Endothelial cell of umbilical vein (primary cell): ENCODE results near the gene EDEM2. TPM values are rescaled to one million over a fixed set of nuclear protein-coding genes. Genes with fewer than 3 reads are reported as not detected.

Experiments used
- BruUV-seq: library from RNA; stranded (reverse); fragments of 400-500 nt; replicated peaks from 2 replicates; lab custom pipeline; 2021; lab: Mats Ljungman, UMichigan
- CTCF ChIA-PET: fragments of 300-600, 350-600 bp; sonication (Branson Sonifier 250); formaldehyde crosslinking; loops from one replicate; lab custom pipeline; 2021; ENCODE audit warnings: antibody characterized with exemption, inconsistent platforms; lab: Charles Lee
- POLR2A ChIA-PET: fragments of 300-600, 350-600 bp; sonication (Branson Sonifier 250); formaldehyde crosslinking; loops from one replicate; lab custom pipeline; 2021; ENCODE audit warnings: antibody characterized with exemption, inconsistent platforms; lab: Charles Lee
- DNase-seq: peaks from one replicate; pipeline ENCODE4 v3.0.0-alpha.2; 2011; ENCODE audit warnings: low read depth, low spot score
- FAIRE-seq: peaks from 2 replicates; lab custom pipeline; 2011; peaks lifted over from hg19 to GRCh38; lab: Jason Lieb, UNC
- H2AFZ ChIP-seq: 2 replicates; pipeline ENCODE4 v1.6.0; 2012; ENCODE audit warnings: low read depth, low read length, control low read depth, inconsistent platforms
- H3K27ac ChIP-seq: 2 replicates; pipeline ENCODE4 v1.5.1; 2011; ENCODE audit warnings: low read depth, mild to moderate bottlenecking, control low read depth, low read length, moderate library complexity; ENCODE audit not compliant: insufficient read depth
- H3K27me3 ChIP-seq, 2 experiments: 2 replicates each; pipeline versions ENCODE4 v1.6.0 to v1.6.1; 2011; ENCODE audit warnings: low read length in 2 of 2, mixed read lengths in 1 of 2; ENCODE audit not compliant: control insufficient read depth in 2 of 2, insufficient read depth in 2 of 2
- H3K36me3 ChIP-seq, 2 experiments: 2 replicates in 1 of 2; 3 replicates in 1 of 2; pipeline ENCODE4 v1.5.1; 2011; ENCODE audit warnings: low read length in 2 of 2, mild to moderate bottlenecking in 1 of 2, moderate library complexity in 1 of 2; ENCODE audit not compliant: control insufficient read depth in 2 of 2, insufficient read depth in 2 of 2; ENCODE audit errors: extremely low read depth in 1 of 2
- H3K4me1 ChIP-seq: 3 replicates; pipeline ENCODE4 v1.5.1; 2011; ENCODE audit warnings: mild to moderate bottlenecking, low read length; ENCODE audit not compliant: control insufficient read depth, insufficient read depth; ENCODE audit errors: extremely low read depth
- H3K4me2 ChIP-seq: 2 replicates; pipeline ENCODE4 v1.6.1; 2011; ENCODE audit warnings: low read length, control low read depth, mixed read lengths; ENCODE audit not compliant: insufficient read depth
- H3K4me3 ChIP-seq, 3 experiments: fragments of 200-600 bp in 1 of 3; sonication (generic), shearing (Covaris generic) in 1 of 3; replicated peaks in 1 of 3; 2 replicates each; pipeline ENCODE4 v1.5.1; 2011 to 2016; ENCODE audit warnings: control low read depth in 3 of 3, low read length in 3 of 3, mild to moderate bottlenecking in 2 of 3, inconsistent platforms in 1 of 3, low read depth in 1 of 3, moderate library complexity in 1 of 3; ENCODE audit not compliant: insufficient read depth in 1 of 3
- H3K79me2 ChIP-seq: 2 replicates; pipeline ENCODE4 v1.6.0; 2012; ENCODE audit warnings: low read length, inconsistent platforms; ENCODE audit not compliant: control insufficient read depth, insufficient read depth
- H3K9ac ChIP-seq: replicated peaks from 2 replicates; pipeline ENCODE3; 2011; ENCODE audit warnings: low read length, control low read depth; ENCODE audit not compliant: insufficient read depth; ENCODE audit errors: extremely low read depth
- H3K9me1 ChIP-seq: replicated peaks from 3 replicates; pipeline ENCODE4 v1.6.0; 2011; ENCODE audit warnings: mild to moderate bottlenecking, low read length; ENCODE audit not compliant: control insufficient read depth, insufficient read depth; ENCODE audit errors: extremely low read depth
- H3K9me3 ChIP-seq: replicated peaks from 2 replicates; pipeline ENCODE4 v1.5.1; 2012; ENCODE audit warnings: low read length, inconsistent platforms; ENCODE audit not compliant: control insufficient read depth, insufficient read depth
- H4K20me1 ChIP-seq: replicated peaks from 2 replicates; pipeline ENCODE3; 2011; ENCODE audit warnings: mild to moderate bottlenecking, low read length; ENCODE audit not compliant: control insufficient read depth, insufficient read depth; ENCODE audit errors: extremely low read depth
- EZH2 ChIP-seq: IDR thresholded peaks from 2 replicates; pipeline ENCODE4 v1.6.1; 2012; ENCODE audit warnings: borderline replicate concordance, low read depth, mild to moderate bottlenecking, moderate library complexity, low read length, inconsistent platforms; ENCODE audit not compliant: severe bottlenecking
- FOS ChIP-seq: IDR thresholded peaks from 2 replicates; pipeline ENCODE4 v1.6.1; 2011; ENCODE audit warnings: mild to moderate bottlenecking, low read length, moderate library complexity, borderline replicate concordance; ENCODE audit not compliant: insufficient read depth
- GATA2 ChIP-seq: IDR thresholded peaks from 2 replicates; pipeline ENCODE4 v1.7.0; 2011; ENCODE audit warnings: low read depth, mild to moderate bottlenecking, moderate library complexity, mixed read lengths, low read length; ENCODE audit not compliant: insufficient read length, insufficient read depth
- JUN ChIP-seq: IDR thresholded peaks from 2 replicates; pipeline ENCODE4 v1.6.1; 2011; ENCODE audit warnings: borderline replicate concordance, low read depth; ENCODE audit not compliant: insufficient read length, insufficient read depth
- MYC ChIP-seq: IDR thresholded peaks from one replicate; pipeline ENCODE4 v1.6.1; 2011; ENCODE audit warnings: mild to moderate bottlenecking, low read depth, low read length
- POLR2A ChIP-seq: IDR thresholded peaks from 2 replicates; pipeline ENCODE4 v1.6.1; 2012; ENCODE audit warnings: low read depth, mild to moderate bottlenecking, control low read depth, low read length
- POLR2AphosphoS5 ChIP-seq: IDR thresholded peaks from 2 replicates; pipeline ENCODE4 v1.6.1; 2012; ENCODE audit warnings: low read depth, mild to moderate bottlenecking, control low read depth, low read length, moderate library complexity; ENCODE audit not compliant: insufficient read depth
- dilution Hi-C: fragments of 300-500 bp; cut with MboI; formaldehyde crosslinking; loops from one replicate; pipeline ENCODE4 v1.15.0; 2019; ENCODE audit warnings: low sequenced_read_pairs; ENCODE audit not compliant: extremely low pct_ligation_motif_present
- intact Hi-C: fragments of 100-400 bp; cut with micrococcal nuclease; formaldehyde crosslinking; loops from one replicate; pipeline ENCODE4 v1.10.0; 2022
- polyA plus RNA-seq, 4 experiments: library from polyadenylated mRNA; depleted of rRNA in 3 of 4; stranded (reverse) in 3 of 4; unstranded in 1 of 4; fragments of >200 nt; gene quantifications; 2 replicates each; pipeline versions ENCODE4 v1.2.1 to v1.2.3, GENCODE V29; 2011 to 2012; ENCODE audit warnings: missing spikeins in 1 of 4
- total RNA-seq: library from RNA; stranded (reverse); gene quantifications from 2 replicates; pipeline ENCODE4 v1.2.3, GENCODE V29; 2021
- TF ChIP-seq, protein P1 (sequence below), 2 donors: IDR thresholded peaks; 1 replicate in 1 of 2; 2 replicates in 1 of 2; pipeline ENCODE4 v1.5.1; 2011; ENCODE audit warnings: low read length in 2 of 2, mild to moderate bottlenecking in 2 of 2, moderate library complexity in 2 of 2, control low read depth in 1 of 2, inconsistent platforms in 1 of 2, low read depth in 1 of 2; ENCODE audit not compliant: insufficient read depth in 1 of 2; ENCODE audit errors: extremely low read depth in 1 of 2
- TF ChIP-seq, protein P2 (sequence below): IDR thresholded peaks from 2 replicates; pipeline ENCODE4 v1.6.1; 2011; ENCODE audit not compliant: insufficient read depth, insufficient read length

The EDEM2 gene
- total and polyA plus RNA-seq, 2 donors (not counting 3 experiments of a cell fraction or from before 2014, with no cell fraction given), result 29.1 to 39.5 TPM

DNA sequence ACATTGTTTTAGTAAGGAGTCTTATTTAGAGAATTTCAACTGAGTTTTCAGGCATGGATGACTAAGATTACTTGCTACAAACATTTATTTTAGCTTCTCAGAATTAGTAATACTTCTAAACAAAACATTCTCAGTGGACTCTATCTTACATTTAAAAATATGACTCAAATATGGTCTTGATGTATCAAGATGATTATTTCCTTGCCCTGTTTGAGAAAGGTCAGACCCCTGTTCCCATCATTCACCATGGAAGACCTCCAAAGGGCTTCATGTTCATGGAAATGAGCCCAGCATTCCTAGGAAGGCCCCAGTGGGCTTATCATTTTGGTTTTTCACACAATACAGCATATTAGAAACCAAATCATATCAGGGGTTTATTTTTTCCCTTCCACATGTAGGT lies 29.9 kb downstream of the EDEM2 start:
- no peak overlapping the region for H3K27ac ChIP-seq
- BruUV-seq, result no TSS peak
- no peaks in the 10 kb centered on the region for H3K9me3 ChIP-seq
- DNase-seq (no peak), FAIRE-seq (peak; percentile 33)
- H3K36me3 ChIP-seq, result peaks cover 4 to 19% of the 10 kb centered on the region in 2 experiments
- no peaks in the 10 kb centered on the region for H3K9me1 ChIP-seq
- ChIA-PET POLR2A (no interaction called here), CTCF (interaction anchor here (1.0 to 5.2 kb wide), 2 partner anchors 9 to 22 kb away, joined by 3 to 46 read pairs; no protein-coding TSS in a partner anchor)
- H4K20me1 ChIP-seq, result no peaks in the 10 kb centered on the region
- H3K9ac ChIP-seq, result no peak overlapping the region
- H2AFZ ChIP-seq, result no peak overlapping the region
- dilution Hi-C loops, result no loop called here
- H3K4me2 ChIP-seq, result no peak overlapping the region
- intact Hi-C loops, result no loop called here
- no peak overlapping the region for H3K4me3 ChIP-seq
- no peaks in the 10 kb centered on the region for H3K27me3 ChIP-seq
- H3K4me1 ChIP-seq, result peaks cover 32% of the 10 kb centered on the region
- H3K79me2 ChIP-seq, result no peaks in the 10 kb centered on the region
- TF ChIP-seq GATA2 (peak; percentile 32), FOS (no peak)

- no peak for FAIRE-seq
- H3K9me1 ChIP-seq, result no peaks in the 10 kb centered on the region
- no peak for DNase-seq
- no peaks in the 10 kb centered on the region for H4K20me1 ChIP-seq
- H3K36me3 ChIP-seq, result peaks cover 4 to 19% of the 10 kb centered on the region in 2 experiments
- dilution Hi-C loops (no loop called here), intact Hi-C loops (no loop called here)
- no peaks in the 10 kb centered on the region for H3K79me2 ChIP-seq
- H3K9me3 ChIP-seq, result no peaks in the 10 kb centered on the region
- no peak overlapping the region for H2AFZ ChIP-seq
- peaks cover 29% of the 10 kb centered on the region for H3K4me1 ChIP-seq
- TF ChIP-seq GATA2 (no peak), JUN (no peak), FOS (no peak), POLR2A (no peak), MYC (no peak), EZH2 (no peak), POLR2AphosphoS5 (no peak)
- TF ChIP-seq, protein P1, sequence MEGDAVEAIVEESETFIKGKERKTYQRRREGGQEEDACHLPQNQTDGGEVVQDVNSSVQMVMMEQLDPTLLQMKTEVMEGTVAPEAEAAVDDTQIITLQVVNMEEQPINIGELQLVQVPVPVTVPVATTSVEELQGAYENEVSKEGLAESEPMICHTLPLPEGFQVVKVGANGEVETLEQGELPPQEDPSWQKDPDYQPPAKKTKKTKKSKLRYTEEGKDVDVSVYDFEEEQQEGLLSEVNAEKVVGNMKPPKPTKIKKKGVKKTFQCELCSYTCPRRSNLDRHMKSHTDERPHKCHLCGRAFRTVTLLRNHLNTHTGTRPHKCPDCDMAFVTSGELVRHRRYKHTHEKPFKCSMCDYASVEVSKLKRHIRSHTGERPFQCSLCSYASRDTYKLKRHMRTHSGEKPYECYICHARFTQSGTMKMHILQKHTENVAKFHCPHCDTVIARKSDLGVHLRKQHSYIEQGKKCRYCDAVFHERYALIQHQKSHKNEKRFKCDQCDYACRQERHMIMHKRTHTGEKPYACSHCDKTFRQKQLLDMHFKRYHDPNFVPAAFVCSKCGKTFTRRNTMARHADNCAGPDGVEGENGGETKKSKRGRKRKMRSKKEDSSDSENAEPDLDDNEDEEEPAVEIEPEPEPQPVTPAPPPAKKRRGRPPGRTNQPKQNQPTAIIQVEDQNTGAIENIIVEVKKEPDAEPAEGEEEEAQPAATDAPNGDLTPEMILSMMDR (IDR thresholded peaks at IDR 0.05; ENCODE audit: extremely low read depth in 1 of 2, insufficient read depth in 1 of 2, low read depth in 1 of 2, low read length in 2 of 2), result no peak
- TF ChIP-seq, protein P2, sequence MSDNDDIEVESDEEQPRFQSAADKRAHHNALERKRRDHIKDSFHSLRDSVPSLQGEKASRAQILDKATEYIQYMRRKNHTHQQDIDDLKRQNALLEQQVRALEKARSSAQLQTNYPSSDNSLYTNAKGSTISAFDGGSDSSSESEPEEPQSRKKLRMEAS, result no peak
- ChIA-PET CTCF (interaction anchor here (1.0 to 5.2 kb wide), 3 partner anchors 9 to 29 kb away, joined by 3 to 46 read pairs (median 4); no protein-coding TSS in a partner anchor), POLR2A (interaction anchor here (0.5 kb wide), 1 partner anchor 149 kb away, joined by 3 read pairs; no protein-coding TSS in a partner anchor)
- H3K27me3 ChIP-seq, result no peaks in the 10 kb centered on the region
- no TSS peak for BruUV-seq
- no peak overlapping the region for H3K27ac ChIP-seq
- H3K9ac ChIP-seq, result no peak overlapping the region
- H3K4me2 ChIP-seq, result no peak overlapping the region
- H3K4me3 ChIP-seq, result no peak overlapping the region
Measured at GRCh38 chr20:35116258-35116657, 30.9 kb downstream of the EDEM2 start.
